GM19238 (cell line): ENCODE measurements around the gene ABI3BP.
"Not testable (repeated sequence)": the region's sequence is repeated elsewhere in the genome, so short reads cannot be mapped to it uniquely, and the experiment has no call there.

Experiments
- DNase-seq: peaks from one replicate; pipeline ENCODE4 v3.0.0; 2011; ENCODE audit warnings: low spot score; ENCODE audit not compliant: insufficient read length

The ABI3BP gene

DNA sequence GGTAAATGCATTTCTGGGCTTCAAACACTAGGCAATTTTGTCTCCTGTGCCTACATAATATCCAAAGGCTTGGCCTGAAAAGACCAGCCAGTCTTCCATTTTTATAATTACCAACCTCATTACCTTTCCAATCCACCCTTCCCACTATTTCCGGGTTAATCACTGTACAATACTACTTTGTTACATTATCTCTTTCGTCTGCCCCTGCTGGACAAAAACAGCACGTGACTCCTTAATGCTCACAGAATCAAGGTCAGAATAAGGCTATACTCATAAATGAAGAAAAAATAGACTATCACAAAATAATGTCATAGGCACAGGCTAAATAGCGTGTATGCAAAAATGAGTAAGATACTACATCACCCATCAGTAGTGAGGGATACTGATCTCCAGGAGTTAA is 40.1 kb downstream of the ABI3BP start:
- DNase-seq, result no peak

DNA sequence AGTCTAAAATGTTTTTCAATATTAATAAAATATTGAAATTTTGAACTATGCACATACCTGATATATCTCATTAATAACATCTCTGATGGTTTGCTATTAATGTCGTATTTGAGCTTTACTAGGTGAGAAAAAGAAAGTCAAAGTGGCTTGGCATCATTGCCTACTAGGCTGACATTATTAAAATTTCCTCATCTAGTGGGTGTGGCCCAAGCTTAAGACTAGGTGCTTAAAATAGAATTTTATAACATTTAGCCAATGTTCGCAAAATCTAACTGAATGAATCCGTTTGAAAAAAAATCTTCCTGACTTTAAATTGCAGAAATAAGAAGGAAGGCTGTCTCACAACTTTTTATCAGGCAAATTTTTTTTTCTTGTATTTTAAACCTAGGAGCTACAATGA is 46.1 kb downstream of the ABI3BP start:
- DNase-seq, result no peak

DNA sequence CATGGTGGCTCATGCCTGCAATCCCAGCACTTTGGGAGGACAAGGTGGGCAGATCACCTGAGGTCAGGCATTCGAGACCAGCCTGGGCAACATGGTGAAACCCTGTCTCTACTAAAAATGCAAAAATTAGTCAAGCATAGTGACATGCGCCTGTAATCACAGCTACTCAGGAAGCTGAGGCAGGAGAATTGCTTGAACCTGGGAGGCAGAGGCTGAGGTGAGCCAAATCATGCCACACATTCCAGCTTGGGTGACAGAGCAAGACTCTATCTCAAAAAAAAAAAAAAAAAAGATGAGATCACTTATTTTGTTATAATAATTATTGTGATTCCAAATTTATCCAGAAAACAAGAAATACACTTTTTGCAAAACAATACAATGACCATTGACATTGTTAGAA is 47.1 kb downstream of the ABI3BP start:
- not testable (repeated sequence) for DNase-seq

DNA sequence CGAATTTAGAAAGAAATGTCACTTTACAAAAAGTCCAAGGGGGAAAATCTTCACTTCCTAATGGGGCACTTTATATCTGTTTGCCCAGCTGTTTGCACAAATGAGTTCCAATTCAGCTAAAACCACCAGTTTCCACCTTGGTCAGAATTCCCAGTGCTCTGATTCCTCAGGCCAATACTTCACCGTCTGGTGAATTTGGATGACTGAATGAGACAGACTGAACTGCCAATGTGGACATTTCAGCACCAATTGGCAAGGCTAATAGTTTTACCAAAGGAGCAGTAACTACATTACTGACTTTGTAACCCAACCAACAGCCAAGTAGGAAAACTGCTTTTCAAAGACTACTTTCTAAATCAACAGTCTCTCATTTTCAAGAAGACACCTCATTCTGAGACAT is 51.8 kb downstream of the ABI3BP start:
- no peak for DNase-seq

DNA sequence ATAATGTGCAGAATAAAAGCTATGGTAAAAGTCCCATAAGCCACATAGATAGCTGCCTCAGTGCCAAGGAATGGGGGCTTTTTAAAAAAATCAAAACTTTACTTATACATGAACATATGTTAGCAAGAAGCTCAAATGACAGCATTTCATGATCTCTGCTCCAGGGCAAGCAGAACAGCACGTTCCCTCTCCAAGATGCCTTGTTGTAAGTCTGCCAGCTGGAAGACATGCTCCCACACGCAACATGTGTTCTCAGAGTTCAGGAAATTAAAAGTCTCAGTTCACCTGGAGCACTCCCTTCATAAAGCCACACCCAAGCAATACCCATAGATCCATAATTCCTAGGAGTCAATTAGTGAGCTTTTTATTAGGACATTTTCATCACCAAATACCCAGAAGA is 52.2 kb downstream of the ABI3BP start:
- DNase-seq, result no peak

DNA sequence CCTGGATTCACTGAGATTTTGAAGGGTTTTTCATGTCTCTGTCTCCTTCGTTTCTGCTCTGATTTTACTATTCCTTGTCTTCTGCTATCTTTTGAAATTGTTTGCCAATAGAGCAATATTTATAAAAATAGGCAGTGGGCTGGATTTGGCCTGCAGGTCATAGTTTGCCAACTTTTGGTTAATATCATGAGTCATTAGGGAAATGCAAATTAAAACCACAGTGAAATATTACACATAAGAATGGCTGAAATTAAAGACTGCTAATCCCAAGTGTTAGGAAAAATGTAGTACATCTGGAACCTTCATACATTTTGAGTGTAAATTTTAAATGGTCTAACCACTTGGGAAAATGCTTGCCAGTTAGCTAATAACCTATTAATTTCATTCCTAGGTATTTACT is 56.3 kb downstream of the ABI3BP start:
- no peak for DNase-seq

DNA sequence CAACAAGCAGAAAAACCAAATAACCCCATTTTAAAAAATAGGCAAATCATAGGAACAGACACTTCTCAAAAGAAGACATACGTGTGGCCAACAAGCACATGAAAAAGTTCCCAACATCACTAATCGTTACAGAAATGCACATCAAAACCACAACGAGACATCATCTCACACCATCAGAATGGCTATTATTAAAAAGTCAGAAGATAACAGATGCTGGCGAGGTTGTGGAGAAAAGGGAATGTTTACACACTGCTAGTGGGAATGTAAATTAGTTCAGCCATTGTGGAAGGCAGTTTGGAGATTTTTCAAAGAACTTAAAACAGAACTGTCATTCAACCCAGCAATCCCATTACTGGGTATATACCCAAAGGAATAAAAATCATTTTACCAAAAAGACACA is 60.7 kb downstream of the ABI3BP start:
- no peak for DNase-seq

DNA sequence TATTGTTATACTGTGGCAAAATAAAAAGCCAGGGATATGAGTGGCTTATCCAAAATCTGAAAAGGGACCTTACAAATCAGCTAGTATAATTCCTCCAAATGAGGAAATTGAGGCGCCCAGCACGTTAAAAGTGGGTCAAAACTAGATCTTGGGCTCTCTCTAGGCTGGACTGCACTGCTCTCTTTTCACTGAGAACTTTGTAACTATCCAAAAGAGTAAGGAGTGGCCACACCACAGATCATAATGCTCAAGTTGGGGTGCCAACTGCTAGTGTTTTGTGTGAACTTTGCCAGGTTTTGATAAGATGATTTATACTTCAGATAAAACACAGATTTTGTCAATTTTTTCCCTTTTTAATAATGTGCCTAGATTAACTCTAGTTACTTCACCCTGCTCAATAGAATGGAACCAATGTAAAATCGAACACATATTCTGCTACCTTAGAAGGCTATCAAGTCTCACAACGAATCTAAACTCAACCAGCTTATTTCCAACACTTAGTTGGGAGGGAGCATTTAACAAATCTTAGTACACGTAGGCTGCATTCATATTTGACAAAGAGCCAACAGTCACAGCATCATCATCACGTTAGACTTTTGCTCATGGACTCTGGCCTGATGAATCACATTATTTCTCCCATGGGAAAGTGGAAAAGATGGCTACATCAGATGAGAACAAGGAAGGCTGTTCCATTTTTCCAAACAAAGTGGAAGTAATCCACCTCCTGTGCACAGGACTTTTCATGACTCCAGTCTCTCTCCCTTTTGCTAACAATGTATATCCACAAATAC is 64.4 kb downstream of the ABI3BP start:
- DNase-seq, result no peak

DNA sequence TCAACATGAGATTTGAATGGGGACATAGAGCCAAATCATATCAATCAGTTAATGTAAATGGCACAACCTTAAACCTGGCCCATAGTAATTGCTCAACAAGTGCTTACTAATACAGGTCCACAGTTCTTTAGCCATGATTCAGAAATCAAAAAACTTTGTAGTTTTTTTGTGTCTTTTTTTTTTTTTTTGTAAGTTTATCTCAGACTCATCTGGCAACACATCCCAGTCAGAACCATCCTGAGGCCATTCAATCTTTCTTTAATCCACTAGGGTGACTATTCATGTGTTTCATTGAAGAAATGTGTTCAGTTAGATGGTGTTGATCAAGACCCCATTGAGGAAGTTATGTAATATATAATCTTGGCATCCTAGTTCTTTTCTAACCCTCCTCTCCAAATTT is 65.4 kb downstream of the ABI3BP start:
- DNase-seq, result no peak

DNA sequence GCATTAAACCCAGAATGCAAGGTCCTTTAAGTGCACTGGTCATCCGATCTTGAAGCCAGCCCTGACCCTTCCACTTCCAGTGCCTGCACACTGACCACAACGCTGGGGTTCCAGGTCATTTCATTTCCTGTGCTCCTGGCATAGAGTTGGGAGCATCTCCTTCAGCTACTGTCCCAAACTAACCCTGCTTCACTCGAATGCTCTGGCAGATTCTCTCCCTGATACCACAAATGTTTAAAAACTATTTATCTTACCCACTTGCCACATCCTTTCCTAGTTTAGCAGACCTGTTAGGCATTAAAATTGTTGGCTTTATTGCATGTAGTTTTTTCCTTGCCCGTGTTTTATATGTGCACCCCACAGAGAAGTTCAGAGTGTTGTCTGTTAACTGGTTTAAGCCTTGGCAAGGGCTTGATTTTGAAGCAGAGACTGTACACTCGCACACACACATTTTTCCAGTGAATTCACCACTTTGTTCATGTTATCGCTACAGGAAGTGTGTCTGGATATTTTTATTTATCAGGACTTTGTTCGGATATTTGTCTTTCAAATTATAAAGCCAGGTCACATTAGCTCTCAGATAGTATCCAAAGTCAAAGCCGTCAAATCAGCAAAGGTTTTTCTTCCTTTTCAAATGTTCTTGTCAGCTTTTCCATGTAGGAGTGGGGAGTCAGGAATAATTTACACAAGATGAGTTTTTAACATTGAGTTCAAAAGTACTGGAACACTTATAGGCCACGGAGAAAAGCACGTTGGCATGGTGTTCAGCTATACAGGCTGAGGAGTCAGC is 77.3 kb downstream of the ABI3BP start:
- no peak for DNase-seq

DNA sequence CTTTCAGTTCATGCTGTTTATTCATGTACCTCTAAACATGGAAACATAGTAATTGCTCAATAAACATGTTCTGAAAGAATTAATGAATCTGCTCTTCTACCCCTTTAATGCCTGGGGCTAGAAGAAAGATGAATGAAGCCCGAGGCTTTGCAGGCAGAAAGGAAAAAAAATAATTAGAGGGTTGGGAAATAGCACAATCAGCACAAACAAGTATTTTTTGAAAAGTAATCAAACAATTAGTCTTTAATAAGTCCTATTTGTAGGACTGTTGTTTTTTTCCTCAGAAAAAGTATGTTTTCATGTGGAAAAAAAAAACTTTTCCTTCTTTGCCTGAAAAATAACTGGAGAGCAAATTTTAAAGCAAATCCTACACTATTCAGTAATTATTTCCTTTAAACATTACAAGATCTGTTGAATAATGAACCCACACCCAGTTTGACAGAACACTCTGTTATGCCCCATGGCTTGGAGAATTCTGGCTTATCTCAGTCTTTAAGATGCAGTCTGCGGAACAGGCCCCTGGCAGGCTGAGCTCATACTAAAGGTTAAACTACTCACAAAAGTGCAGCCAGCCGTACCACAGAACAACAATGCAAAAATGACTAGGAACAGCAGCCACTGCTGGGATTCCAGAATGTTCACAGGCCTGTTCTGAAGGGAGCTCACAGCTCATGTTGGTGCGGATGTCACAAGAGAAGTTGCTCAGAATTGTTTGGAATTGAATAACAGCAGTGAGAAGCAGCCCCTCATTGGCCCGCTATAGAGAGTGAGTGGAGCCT is 79.2 kb downstream of the ABI3BP start:
- DNase-seq, result no peak

DNA sequence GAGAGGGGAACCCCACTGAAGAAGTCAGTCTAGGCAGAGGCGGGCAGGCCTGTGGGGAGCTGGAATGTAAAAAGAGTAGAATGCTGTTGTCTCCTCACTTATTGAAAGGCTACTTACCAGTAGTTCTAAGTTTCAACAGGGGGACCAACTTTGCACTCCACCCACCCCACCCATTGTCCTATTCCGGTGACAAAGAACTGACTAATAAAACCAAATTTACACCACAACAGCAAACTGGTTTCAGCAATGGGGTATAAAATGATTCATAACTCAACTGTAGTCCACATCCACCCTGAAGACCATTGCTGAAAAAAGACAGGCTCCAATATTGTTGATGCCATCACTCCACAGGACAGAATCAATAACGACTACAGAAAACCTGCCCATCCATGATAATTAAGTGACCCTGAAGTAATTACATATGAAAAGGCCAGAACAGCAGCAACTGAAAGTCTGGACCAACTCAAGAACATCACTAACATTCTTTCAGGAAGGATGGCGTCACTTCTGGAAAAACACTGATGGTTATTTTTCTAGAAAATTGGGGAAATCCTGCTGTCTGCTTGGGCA is 80.2 kb downstream of the ABI3BP start:
- no peak for DNase-seq

DNA sequence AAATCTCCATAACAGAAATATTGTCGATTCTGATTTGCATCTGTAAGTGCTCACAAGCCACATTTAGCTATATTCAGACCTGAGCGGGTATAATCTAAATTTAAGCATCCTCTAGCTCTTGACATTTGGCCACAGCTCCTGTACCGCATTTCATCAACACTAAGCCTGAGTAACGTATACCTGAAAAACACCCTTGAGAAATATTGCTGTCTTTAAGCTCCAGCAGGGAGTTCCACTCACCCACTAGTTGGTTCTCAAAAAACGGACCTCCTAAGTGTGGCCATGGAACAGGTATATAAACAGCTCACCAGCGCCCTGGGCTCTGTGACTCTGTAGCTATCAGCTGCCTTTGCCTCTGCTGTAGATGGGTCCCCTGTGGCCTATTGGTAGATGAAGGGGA is 80.7 kb downstream of the ABI3BP start:
- DNase-seq, result no peak

DNA sequence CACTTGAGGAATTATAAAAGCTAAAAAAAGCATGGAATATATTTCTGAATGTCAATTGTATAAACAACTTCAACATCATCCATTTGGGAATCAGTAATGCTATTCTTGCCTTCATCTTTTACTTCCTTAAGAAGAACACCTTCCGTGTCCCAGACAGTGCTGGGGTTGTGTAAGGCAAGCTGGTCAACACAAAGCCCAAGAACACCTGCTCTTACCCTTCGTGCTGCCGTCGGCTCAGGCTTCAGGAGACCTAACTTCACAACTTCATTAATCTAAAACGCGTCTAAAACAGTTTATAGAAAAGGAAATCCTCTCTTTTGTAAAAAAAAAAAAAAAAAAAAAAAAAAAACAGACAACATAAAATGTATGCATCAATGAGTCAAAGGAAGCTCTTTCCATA is 81.3 kb downstream of the ABI3BP start:
- DNase-seq, result no peak

DNA sequence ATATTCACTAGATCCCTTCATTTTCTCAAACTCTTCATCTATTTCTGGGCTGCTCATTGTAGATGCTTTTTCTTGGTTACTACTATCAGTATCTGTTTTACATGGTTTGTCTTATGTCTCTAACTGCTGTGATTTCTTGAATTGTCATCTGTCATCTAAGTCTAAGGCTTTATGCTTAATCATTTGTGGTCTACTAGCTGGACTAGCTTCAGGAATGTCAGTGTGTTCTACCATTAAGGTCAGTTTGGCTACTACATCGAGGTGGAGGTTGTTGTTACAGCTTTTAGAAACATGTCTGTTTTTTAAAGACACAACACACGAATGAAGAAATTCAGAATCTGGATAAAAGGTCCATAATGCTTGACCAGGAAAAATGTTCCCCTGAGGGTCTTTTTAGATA is 82.2 kb downstream of the ABI3BP start:
- DNase-seq, result no peak

DNA sequence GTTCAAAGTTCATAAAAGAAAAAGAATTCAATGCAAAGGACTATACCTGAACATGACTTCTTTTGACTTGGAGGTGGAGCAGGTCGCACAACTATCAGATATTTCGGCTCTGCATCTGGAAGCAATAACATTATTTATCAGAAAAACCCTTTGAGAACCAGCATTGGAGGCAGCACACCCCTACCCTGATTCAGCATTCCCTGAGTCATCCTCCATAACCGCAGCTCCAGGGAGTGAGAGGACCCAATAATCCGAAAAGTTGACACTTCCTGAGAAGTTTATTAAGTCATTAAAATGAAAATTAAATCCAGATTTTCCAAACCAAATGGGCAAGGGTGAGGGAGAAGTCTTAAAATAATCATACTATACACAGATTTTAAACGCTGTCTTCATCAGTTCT is 90.6 kb downstream of the ABI3BP start:
- no peak for DNase-seq

DNA sequence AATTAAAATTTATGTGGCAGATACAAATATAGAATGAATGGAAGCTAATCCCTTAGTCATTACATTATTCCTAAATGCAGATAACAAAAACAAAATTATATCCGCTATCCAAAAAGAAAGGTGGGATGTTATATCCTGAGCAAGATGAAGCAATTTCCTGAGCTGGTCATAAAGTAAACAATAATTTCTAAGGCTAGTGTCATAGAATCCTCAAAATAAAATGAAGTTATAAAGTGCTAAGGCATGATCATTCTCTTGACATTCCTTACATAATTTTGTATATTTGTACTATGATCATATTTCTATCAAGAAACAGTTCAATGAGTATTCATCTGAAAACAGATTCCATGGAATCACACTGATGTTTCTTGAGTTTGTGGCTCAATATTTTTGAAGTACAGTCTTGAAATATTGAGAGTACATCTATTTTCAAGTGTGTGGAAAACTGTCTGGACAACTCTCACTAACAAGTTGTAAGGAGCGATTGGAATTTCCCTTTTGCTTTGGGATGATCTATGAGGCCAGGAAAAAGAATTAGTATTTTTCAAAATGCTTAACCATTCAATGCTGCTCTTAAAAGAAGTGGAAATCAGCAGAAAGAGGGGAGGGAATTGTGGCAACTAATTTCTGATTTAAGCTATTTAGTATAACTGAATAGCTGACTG is 92.4 kb downstream of the ABI3BP start:
- no peak for DNase-seq

DNA sequence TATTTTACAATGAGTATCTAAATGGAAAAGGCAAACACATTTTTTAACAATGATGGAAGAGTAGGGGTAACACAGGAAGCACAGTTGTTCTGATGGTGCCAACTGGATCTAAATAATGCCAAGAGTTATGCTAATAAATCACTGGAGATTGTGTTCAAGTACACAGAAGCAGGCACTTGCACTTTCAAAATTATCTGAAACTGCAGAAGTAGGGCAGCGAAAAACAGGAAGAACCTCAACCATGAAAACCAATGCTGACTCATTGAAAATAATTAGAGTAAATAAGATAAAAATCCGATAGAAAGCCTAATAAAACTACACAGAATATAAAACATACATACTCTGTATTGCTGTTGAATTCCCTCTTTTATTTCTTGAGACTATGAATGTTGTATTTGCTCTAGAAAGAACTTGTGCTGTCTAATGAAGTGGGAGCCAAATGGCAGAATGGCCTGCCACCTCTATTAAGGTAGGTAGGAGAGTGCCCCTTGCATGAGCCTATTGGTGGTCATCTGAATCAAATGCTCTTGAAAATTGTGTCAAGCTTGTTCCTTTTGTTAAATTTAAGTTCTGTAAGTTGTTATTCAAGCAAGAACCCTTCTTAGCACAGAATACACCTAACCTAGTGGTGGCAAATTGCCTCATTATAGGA is 93.7 kb downstream of the ABI3BP start:
- peak; percentile 10 for DNase-seq

DNA sequence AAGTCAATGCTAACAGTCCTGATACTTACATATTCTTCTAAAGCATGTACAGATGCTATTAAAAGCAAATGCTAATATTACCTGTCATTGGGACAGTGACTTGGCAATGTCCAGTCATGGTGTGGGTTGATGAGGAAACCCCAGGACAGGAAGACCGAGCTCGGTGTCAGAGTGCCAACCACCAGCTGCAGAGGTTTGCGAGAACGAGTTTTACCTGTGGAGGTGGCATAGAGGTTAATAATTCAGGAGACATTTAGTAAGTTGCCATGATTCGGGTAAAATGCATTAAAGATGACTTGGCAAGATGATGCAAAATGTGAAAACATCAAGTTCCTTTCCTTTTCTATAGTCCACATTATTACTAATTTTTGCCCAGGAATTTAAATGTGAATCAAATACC is 94.5 kb downstream of the ABI3BP start:
- DNase-seq, result no peak

DNA sequence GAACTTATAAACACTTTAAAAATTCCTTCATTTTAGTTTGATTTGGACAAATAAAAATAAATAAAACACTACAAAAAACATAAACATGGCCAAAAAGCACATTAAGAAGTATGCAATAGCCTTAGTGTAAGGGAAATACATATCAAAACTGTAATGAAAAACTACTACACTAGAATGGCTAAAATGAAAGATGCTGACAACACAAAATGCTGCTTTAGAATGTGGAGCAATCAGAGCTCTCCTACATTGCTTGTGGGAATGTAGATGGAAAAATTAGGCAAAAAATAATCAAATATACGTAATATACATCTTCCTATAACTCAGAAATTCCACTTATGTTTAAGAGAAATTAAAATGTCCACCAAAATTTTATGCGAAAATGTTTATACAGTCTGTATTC is 96.2 kb downstream of the ABI3BP start:
- no peak for DNase-seq

DNA sequence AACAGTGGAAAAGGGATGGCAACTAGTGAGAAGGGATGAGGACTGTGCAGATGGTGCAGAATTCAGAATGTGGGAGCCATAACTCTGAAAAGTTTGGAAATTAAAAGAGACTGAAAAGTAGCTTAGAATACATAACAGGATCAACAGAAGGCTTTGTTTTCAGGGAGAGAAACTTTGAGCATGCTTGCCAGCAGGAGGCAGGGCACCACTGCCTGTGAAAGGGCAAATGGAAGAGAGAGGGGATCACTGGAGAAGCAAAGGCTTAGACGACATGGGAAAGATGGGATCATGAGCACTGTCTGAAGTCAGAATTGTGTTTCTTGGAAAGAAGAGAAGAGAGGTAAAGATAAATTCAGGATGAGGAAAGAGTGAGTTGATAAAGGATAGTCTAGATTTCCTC is 99.6 kb downstream of the ABI3BP start:
- DNase-seq, result no peak
